Caco-2 (cell line): ENCODE results near the gene IL12RB2. TPM values are rescaled to one million over a fixed set of nuclear protein-coding genes. Genes with fewer than 3 reads are reported as not detected.

Experiments used
- BruUV-seq: library from RNA; stranded (reverse); fragments of 400-500 nt; replicated peaks from 2 replicates; lab custom pipeline; 2021; lab: Mats Ljungman, UMichigan
- CTCF ChIA-PET: fragments of 300-600 bp; sonication (Branson Sonifier 250); formaldehyde crosslinking; loops from one replicate; lab custom pipeline; 2022; ENCODE audit warnings: antibody characterized with exemption; lab: Charles Lee
- POLR2A ChIA-PET: fragments of 300-600 bp; sonication (Branson Sonifier 250); formaldehyde crosslinking; loops from one replicate; lab custom pipeline; 2022; ENCODE audit warnings: antibody characterized with exemption; lab: Charles Lee
- DNase-seq, 2 experiments: peaks; one replicate each; pipeline versions ENCODE4 v3.0.0 to v3.0.0-alpha.2; 2020 to 2022
- H3K27me3 ChIP-seq: replicated peaks from 2 replicates; pipeline ENCODE4 v1.6.0; 2011; ENCODE audit warnings: low read length; ENCODE audit not compliant: control insufficient read depth, insufficient read depth
- H3K36me3 ChIP-seq: 2 replicates; pipeline ENCODE4 v1.5.1; 2011; ENCODE audit warnings: low read length; ENCODE audit not compliant: control insufficient read depth, insufficient read depth
- H3K4me1 ChIP-seq: fragments of 250-450 bp; sonication (Bioruptor Pico); 2 replicates; pipeline ENCODE4 v1.5.1; 2020; ENCODE audit warnings: mild to moderate bottlenecking
- H3K4me3 ChIP-seq: 2 replicates; pipeline ENCODE4 v1.5.1; 2011; ENCODE audit warnings: low read depth, mild to moderate bottlenecking, control low read depth, low read length
- H3K9me3 ChIP-seq: fragments of 250-450 bp; sonication (Bioruptor Pico); 2 replicates; pipeline ENCODE4 v1.5.1; 2020; ENCODE audit warnings: mild to moderate bottlenecking, moderate library complexity
- H3K27ac Mint-ChIP-seq: one replicate; pipeline ENCODE4 v1.8.0; 2022; ENCODE audit warnings: mixed read lengths; ENCODE audit not compliant: unreplicated experiment
- H3K27me3 Mint-ChIP-seq: one replicate; pipeline ENCODE4 v1.8.0; 2022; ENCODE audit warnings: mixed read lengths; ENCODE audit not compliant: insufficient read depth, unreplicated experiment
- H3K36me3 Mint-ChIP-seq: one replicate; pipeline ENCODE4 v1.8.0; 2022; ENCODE audit warnings: mild to moderate bottlenecking, mixed read lengths; ENCODE audit not compliant: insufficient read depth, unreplicated experiment
- H3K4me1 Mint-ChIP-seq: one replicate; pipeline ENCODE4 v1.8.0; 2022; ENCODE audit warnings: low read depth, mixed read lengths; ENCODE audit not compliant: unreplicated experiment
- H3K4me3 Mint-ChIP-seq: one replicate; pipeline ENCODE4 v1.8.0; 2022; ENCODE audit warnings: mild to moderate bottlenecking, moderate library complexity, mixed read lengths; ENCODE audit not compliant: unreplicated experiment
- H3K9me3 Mint-ChIP-seq: one replicate; pipeline ENCODE4 v1.8.0; 2022; ENCODE audit warnings: mixed read lengths; ENCODE audit not compliant: unreplicated experiment
- CTCF ChIP-seq, 2 experiments: fragments of 200-600 bp in 1 of 2; IDR thresholded peaks; 1 replicate in 1 of 2; 2 replicates in 1 of 2; pipeline versions ENCODE4 v1.5.1 to v1.8.0; 2011 to 2022; ENCODE audit warnings: antibody characterized with exemption in 1 of 2, control low read depth in 1 of 2, inconsistent platforms in 1 of 2, low read depth in 1 of 2, low read length in 1 of 2, mild to moderate bottlenecking in 1 of 2, moderate library complexity in 1 of 2; ENCODE audit not compliant: insufficient read depth in 1 of 2, severe bottlenecking in 1 of 2, unreplicated experiment in 1 of 2
- intact Hi-C: fragments of 100-400 bp; cut with micrococcal nuclease; formaldehyde crosslinking; loops from one replicate; pipeline ENCODE4 v1.10.0; 2022; ENCODE audit not compliant: unreplicated experiment
- total RNA-seq: library from RNA; stranded (reverse); gene quantifications from 2 replicates; pipeline ENCODE4 v1.2.3, GENCODE V29; 2022

Gene IL12RB2
- total RNA-seq, 1 experiment from 2014 or later = 0.54 TPM

GRCh38 chr1:67355745-67356424, 48.2 kb downstream of the IL12RB2 start:
- Histone ChIP-seq H3K9me3 (no peaks in the 10 kb centered on the region), H3K4me1 (no peaks in the 10 kb centered on the region), H3K27me3 (no peaks in the 10 kb centered on the region), H3K36me3 (no peaks in the 10 kb centered on the region), H3K4me3 (no peak overlapping the region)
- ChIA-PET POLR2A (no interaction called here), CTCF (interaction anchor here (1.5 kb wide), 1 partner anchor 145 kb away, joined by 3 read pairs; no protein-coding TSS in a partner anchor)
- no peak for TF ChIP-seq CTCF (IDR thresholded peaks at IDR 0.05; ENCODE audit: insufficient read depth in 1 of 2, low read depth in 1 of 2, low read length in 1 of 2, severe bottlenecking in 1 of 2, unreplicated experiment in 1 of 2)
- no peaks in the 10 kb centered on the region for H3K9me3 Mint-ChIP-seq
- H3K27me3 Mint-ChIP-seq = no peaks in the 10 kb centered on the region
- intact Hi-C loops = no loop called here
- no peak overlapping the region for H3K4me3 Mint-ChIP-seq
- H3K4me1 Mint-ChIP-seq = no peaks in the 10 kb centered on the region
- DNase-seq = no peak
- no TSS peak for BruUV-seq
- H3K36me3 Mint-ChIP-seq = no peaks in the 10 kb centered on the region
- H3K27ac Mint-ChIP-seq = no peak overlapping the region

- H3K4me1 Mint-ChIP-seq = peaks cover 6% of the 10 kb centered on the region
Measured at GRCh38 chr1:67359592-67359991, 51.9 kb downstream of the IL12RB2 start.

GRCh38 chr1:67361641-67362040, 54.0 kb downstream of the IL12RB2 start:
- no peaks in the 10 kb centered on the region for H3K4me1 ChIP-seq
- no peak overlapping the region for H3K27ac Mint-ChIP-seq
- intact Hi-C loops = no loop called here
- no peaks in the 10 kb centered on the region for H3K9me3 ChIP-seq
- no peaks in the 10 kb centered on the region for H3K36me3 Mint-ChIP-seq
- no peak for DNase-seq
- no TSS peak for BruUV-seq
- no peak for TF ChIP-seq CTCF (IDR thresholded peaks at IDR 0.05; ENCODE audit: insufficient read depth in 1 of 2, low read depth in 1 of 2, low read length in 1 of 2, severe bottlenecking in 1 of 2, unreplicated experiment in 1 of 2)
- H3K4me1 Mint-ChIP-seq = peaks cover 6% of the 10 kb centered on the region
- H3K4me3 ChIP-seq = no peak overlapping the region
- H3K27me3 ChIP-seq = no peaks in the 10 kb centered on the region
- ChIA-PET CTCF (no interaction called here), POLR2A (no interaction called here)
- H3K9me3 Mint-ChIP-seq = no peaks in the 10 kb centered on the region
- H3K36me3 ChIP-seq = no peaks in the 10 kb centered on the region
- no peak overlapping the region for H3K4me3 Mint-ChIP-seq
- no peaks in the 10 kb centered on the region for H3K27me3 Mint-ChIP-seq

More at GRCh38 chr1:67359592-67359991, 51.9 kb downstream of the IL12RB2 start:
- no peak for TF ChIP-seq CTCF (IDR thresholded peaks at IDR 0.05; ENCODE audit: insufficient read depth in 1 of 2, low read depth in 1 of 2, low read length in 1 of 2, severe bottlenecking in 1 of 2, unreplicated experiment in 1 of 2)
- Mint-ChIP-seq H3K27me3 (no peaks in the 10 kb centered on the region), H3K9me3 (no peaks in the 10 kb centered on the region), H3K36me3 (no peaks in the 10 kb centered on the region), H3K27ac (no peak overlapping the region), H3K4me3 (no peak overlapping the region)
- ChIA-PET POLR2A (no interaction called here), CTCF (no interaction called here)
- BruUV-seq = no TSS peak
- intact Hi-C loops = no loop called here
- Histone ChIP-seq H3K4me1 (no peaks in the 10 kb centered on the region), H3K9me3 (no peaks in the 10 kb centered on the region), H3K36me3 (no peaks in the 10 kb centered on the region), H3K4me3 (no peak overlapping the region), H3K27me3 (no peaks in the 10 kb centered on the region)
- no peak for DNase-seq
